Heart right ventricle (tissue), 16 donors: ENCODE results near the gene TVP23B. TPM values are rescaled to one million over a fixed set of nuclear protein-coding genes. Genes with fewer than 3 reads are reported as not detected.
"Not testable (repeated sequence)": the region's sequence is repeated elsewhere in the genome, so short reads cannot be mapped to it uniquely, and the experiment has no call there.

Experiments used
- ATAC-seq, 8 donors: fragments of 200-7000 bp; cut with Tn5 transposase; one replicate each; pipeline ENCODE4 v1.9.1; 2020; ENCODE audit warnings: mild to moderate bottlenecking in 8 of 8, moderate library complexity in 8 of 8, moderate number of reproducible peaks in 1 of 8
- DNase-seq, 2 donors: peaks; one replicate each; pipeline ENCODE4 v3.0.0-alpha.2; 2020
- H3K27ac ChIP-seq, 10 donors: fragments of 200-600 bp; sonication (generic) in 2 of 10; one replicate each; pipeline versions ENCODE4 v1.5.0 to v1.8.0; 2020 to 2022; ENCODE audit warnings: mild to moderate bottlenecking in 3 of 10
- H3K27me3 ChIP-seq, 7 donors: fragments of 200-600 bp; one replicate each; pipeline ENCODE4 v1.8.0; 2021 to 2022; ENCODE audit warnings: mild to moderate bottlenecking in 2 of 7
- H3K36me3 ChIP-seq, 9 donors: fragments of 200-600 bp; sonication (generic) in 1 of 9; one replicate each; pipeline versions ENCODE4 v1.5.0 to v1.8.0; 2020 to 2022; ENCODE audit warnings: mild to moderate bottlenecking in 2 of 9
- H3K4me1 ChIP-seq, 9 donors: fragments of 200-600 bp; sonication (generic) in 1 of 9; one replicate each; pipeline versions ENCODE4 v1.5.0 to v1.8.0; 2020 to 2022; ENCODE audit warnings: mild to moderate bottlenecking in 4 of 9
- H3K4me3 ChIP-seq, 10 donors: fragments of 200-600 bp; sonication (generic) in 2 of 10; one replicate each; pipeline versions ENCODE4 v1.5.0 to v1.8.0; 2020 to 2022; ENCODE audit warnings: mild to moderate bottlenecking in 7 of 10, moderate library complexity in 2 of 10
- H3K9me3 ChIP-seq, 11 donors: fragments of 200-600 bp in 10 of 11; sonication (generic) in 2 of 11; one replicate each; pipeline versions ENCODE4 v1.5.0 to v1.8.0; 2013 to 2022; ENCODE audit warnings: mild to moderate bottlenecking in 2 of 11, control low read depth in 1 of 11, moderate library complexity in 1 of 11
- WGBS, 2 donors: extraction: QIAGEN DNeasy Blood & Tissue Kit; methylation state at CpG; one replicate each; pipeline ENCODE4 v1.1.7; 2013; ENCODE audit warnings: inconsistent platforms in 1 of 2; 5-methylcytosine and 5-hydroxymethylcytosine counted together
- intact Hi-C, 10 donors: fragments of 100-400 bp; cut with DNase I; formaldehyde crosslinking; loops; one replicate each; pipeline versions ENCODE4 v1.11.1 to v1.14.2; 2022
- long read RNA-seq, 3 donors: library from polyadenylated mRNA; unstranded; transcript quantifications; one replicate each; pipeline ENCODE4 v2.0.0, GENCODE V29; 2020 to 2021
- polyA plus RNA-seq, 2 donors: library from polyadenylated mRNA; stranded (reverse); fragments of 200-250 nt; gene quantifications; one replicate each; pipeline ENCODE4 v1.2.3, GENCODE V29; 2013
- total RNA-seq, 10 donors: library from RNA; stranded (reverse); fragmentation: NEBNext Ultra II Directional in 3 of 10; extraction: Animal tissue kit (Norgen Biotek cat#: 25700) in 3 of 10; gene quantifications; one replicate each; pipeline versions ENCODE4 v1.2.1 to v1.2.4, GENCODE V29; 2021 to 2023
- donor health status: Arrhythmogenic right ventricular cardiomyopathy.
- donor health status: ischemic (EF 13 %, LVEDD 7.1; RV severe dilation, severe dysfunction).
- donor health status: healthy with polysubstance abuse.
- donor health status: DM: no; HTN: yes; CAD: no.
- donor health status: DM: no; HTN: no; CAD: no.
- donor health status: ischemic (EF 25% LVEDD 6.9; RV normal size, moderate dysfunction).
- donor health status: ischemic (EF 25% LVEDD 5.7; RV mildly dilated, moderate dysfunction).
- donor health status: healthy.
- donor health status: DM: yes; HTN: yes; CAD: no.
- donor health status: Ischemic cardiomyopathy.
- donor health status: ischemic (EF 35%, LVEDD 5.7; RV mildly dilated, moderate dysfunction).
- donor health status: nonischemic (EF 11% LVEDD 7.7; RV severe dilation, severe dysfunction).
- donor health status: DM: yes; HTN: yes; CAD: no.
- donor health status: PGD.
- donor health status: ischemic (EF 29% LVEDD 5.4; RV normal size, mild dysfunction).
- donor health status: nonischemic (EF 23%, LVEDD 6.1; RV moderate dilation, normal function).

TVP23B gene
- total RNA-seq, result 10 to 100 TPM; 15.5 to 29.8 (median 21.7) TPM
- 10 to 100 TPM; 18.4 to 26.2 TPM for polyA plus RNA-seq
- long read RNA-seq, donor 1, transcript TVP23B-201 (7 exons, 2,064 nt), result major isoform, 27 of 32 reads
- long read RNA-seq, donor 1, partial matches to known transcripts, result 2 of 32 reads
- long read RNA-seq, donor 1, other reads (novel, unspliced or antisense), result 3 of 32 reads
- long read RNA-seq, donor 2, transcript TVP23B-201 (7 exons, 2,064 nt), result major isoform, 26 of 30 reads
- long read RNA-seq, donor 2, partial matches to known transcripts, result 3 of 30 reads
- long read RNA-seq, donor 2, other reads (novel, unspliced or antisense), result 0 of 30 reads
- long read RNA-seq, donor 3, transcript TVP23B-201 (7 exons, 2,064 nt), result major isoform, 85 of 101 reads
- long read RNA-seq, donor 3, partial matches to known transcripts, result 12 of 101 reads
- long read RNA-seq, donor 3, other reads (novel, unspliced or antisense), result 1 of 101 reads

DNA sequence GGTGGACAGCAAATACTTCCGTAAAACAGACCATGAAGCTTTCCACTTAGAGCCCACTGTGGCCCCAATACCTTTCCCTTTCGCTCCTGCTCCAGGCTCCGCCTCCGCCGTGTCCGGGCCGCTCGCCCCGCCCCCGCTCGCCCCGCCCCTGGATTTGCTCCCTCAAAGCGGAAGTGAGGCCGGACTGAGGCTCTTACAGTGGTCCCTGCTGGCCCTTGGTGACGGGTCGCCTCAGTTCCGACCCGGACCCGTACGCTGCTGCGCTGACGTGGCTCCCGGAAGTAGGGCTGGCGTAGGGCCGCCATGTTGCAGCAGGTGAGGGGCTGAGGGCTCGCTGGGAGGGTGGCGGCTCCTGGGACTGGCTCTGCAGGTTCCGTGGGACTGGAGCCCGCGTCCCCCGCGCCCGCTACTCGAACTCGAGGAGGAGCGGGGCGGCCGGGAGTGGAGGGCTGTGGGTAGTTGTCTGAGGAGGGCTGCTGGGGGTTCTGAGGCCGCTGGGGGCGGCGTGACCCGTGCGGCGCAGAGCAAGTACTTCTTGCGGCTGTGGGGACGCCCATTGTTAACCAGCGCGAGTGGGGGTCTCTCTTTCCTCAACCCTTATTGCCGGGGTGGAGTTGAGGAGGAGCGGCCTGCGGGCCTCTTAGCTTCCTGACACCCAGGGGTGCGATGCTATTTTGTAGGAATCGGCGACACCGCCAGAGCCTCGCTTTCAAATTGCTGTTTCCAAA lies at the start of gene TVP23B:
TVP23B (plus strand) TSS at position 193 of the 728 bp plus-strand sequence; CDS start at position 304, 111 bp downstream.
- peak; percentile 96 to 98 for DNase-seq
- peak; percentile 99 to 100 (median 100) for ATAC-seq
- H3K4me1 ChIP-seq, result peaks cover 0 to 10% (median 0%) of the 10 kb centered on the region in 9 donors
- H3K4me3 ChIP-seq, result peak within 1 kb of the TSS; percentile 45 to 78 (median 64)
- H3K9me3 ChIP-seq, H3K27me3 ChIP-seq, H3K36me3 ChIP-seq, intact Hi-C loops: not testable (repeated sequence)
- peak within 1 kb of the TSS in 9 of 10 donors; percentile 62 to 88 (median 81) for H3K27ac ChIP-seq
- 1% methylated on average over 43 to 55 of the region's 56 CpGs for WGBS, 2 donors

DNA sequence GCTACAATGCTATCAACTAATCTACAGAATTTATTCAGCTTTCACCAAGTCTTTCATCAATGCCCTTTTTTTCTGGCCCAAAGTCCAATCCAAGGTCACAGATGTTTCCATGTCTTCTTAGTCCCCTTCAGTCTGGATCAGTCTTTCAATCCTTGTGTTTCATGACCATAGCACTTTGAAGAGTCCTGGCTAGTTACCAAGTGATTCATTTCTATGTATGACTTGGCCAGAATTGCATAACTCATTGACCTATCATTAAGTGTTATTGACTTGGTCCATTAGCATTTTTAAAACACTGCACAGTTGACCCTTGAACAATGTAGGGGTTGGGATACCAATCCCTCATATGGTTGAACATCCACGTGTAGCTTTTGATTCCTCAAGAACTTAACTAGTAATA lies 48.5 kb upstream of the TVP23B start:
- H3K27ac ChIP-seq, H3K4me3 ChIP-seq, H3K4me1 ChIP-seq, DNase-seq, H3K9me3 ChIP-seq, intact Hi-C loops, H3K27me3 ChIP-seq, ATAC-seq, H3K36me3 ChIP-seq: not testable (repeated sequence)
- WGBS, 2 donors, result 89 to 92% methylated on average over 1 of the region's 1 CpG

DNA sequence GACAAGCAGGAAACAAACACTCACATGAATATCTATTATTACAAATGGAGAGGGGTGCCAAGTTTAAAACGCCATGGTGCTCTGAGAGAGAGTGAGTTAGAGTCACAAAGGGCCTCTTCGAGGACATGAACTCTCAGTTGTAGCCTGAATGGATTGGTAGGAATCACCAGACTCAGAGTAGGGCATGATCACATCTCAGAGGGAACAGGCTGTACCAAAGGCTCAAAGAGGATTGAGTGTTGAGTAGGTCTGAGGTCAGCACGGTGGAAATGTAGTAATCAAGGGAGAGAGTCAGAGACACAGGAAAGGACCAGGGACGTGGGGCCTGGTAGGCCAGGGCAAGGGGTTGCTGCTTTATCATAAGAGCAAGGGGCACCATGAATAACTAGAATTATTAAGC lies 47.6 kb upstream of the TVP23B start:
- DNase-seq, H3K9me3 ChIP-seq, H3K27ac ChIP-seq, H3K27me3 ChIP-seq, intact Hi-C loops, H3K36me3 ChIP-seq, H3K4me1 ChIP-seq, H3K4me3 ChIP-seq: not testable (repeated sequence)
- WGBS, 2 donors, result 45 to 63% methylated on average over 2 to 4 of the region's 4 CpGs
- peak in 5 of 8 donors; percentile 45 to 97 (median 87) for ATAC-seq

DNA sequence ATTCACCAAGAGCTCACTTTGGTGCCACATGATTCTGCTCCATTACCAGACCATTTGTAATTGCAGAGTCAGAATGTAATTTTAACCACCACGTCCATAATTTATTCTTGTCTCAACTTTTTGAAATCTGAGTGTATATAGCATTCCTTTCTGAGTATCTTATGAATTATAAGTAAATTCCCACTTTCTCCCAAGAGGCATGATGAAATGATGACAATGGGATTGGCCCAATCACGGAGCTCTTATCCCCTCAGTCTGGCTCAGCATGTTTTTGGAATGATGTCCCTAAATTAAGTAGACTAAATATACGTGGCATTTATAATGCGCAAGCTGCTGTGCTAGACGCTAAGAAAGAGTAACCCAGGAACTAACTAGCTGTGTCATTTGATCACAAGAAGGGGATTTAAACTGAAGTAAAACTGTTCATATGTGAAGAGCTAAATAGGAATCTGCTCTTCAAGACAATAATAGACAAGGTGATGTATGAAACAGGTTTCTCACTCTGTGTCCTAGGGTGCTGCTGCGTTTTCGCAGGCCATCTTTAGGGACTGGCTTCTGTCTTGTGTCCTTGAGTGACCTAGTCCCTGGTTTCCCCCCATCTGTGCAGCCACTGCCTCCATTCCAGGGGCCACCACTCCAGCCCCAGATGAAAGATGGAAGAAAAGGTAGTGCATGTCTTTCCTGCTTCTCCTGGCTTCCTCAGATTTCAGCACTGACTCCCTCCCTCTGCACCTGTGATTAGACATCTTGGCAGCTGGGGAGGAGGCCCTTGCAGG lies 41.2 kb upstream of the TVP23B start:
- DNase-seq, H3K27ac ChIP-seq, intact Hi-C loops, H3K27me3 ChIP-seq, H3K36me3 ChIP-seq, H3K4me1 ChIP-seq, H3K9me3 ChIP-seq, ATAC-seq, H3K4me3 ChIP-seq: not testable (repeated sequence)
- WGBS, 2 donors, result 73 to 77% methylated on average over 7 of the region's 7 CpGs

DNA sequence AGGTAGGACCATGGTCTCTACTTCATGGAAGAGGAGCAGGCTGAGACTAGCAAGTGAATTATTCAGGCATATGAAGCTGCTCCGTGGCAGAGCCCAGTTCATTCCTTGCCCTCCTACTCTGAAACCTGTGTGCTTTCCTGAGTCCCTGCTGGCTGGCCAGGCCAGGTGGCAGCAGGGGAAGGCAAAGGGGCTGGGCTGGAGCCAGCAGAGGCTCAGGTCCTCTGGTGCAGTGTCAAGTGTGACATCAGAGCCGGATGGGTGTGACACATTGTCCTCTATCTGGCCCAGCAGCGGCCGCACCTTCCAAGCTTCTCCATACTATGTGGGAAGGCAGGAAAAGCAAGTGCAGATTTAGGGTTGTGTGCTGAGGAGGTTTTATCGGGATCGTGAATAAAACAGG lies 39.8 kb upstream of the TVP23B start:
- DNase-seq, intact Hi-C loops, H3K27ac ChIP-seq, H3K4me1 ChIP-seq, H3K36me3 ChIP-seq, H3K9me3 ChIP-seq, H3K4me3 ChIP-seq, H3K27me3 ChIP-seq: not testable (repeated sequence)
- WGBS, 2 donors, result 72 to 84% methylated on average over 3 of the region's 6 CpGs
- ATAC-seq, result peak in 3 of 8 donors; percentile 14 to 53 (median 35)

DNA sequence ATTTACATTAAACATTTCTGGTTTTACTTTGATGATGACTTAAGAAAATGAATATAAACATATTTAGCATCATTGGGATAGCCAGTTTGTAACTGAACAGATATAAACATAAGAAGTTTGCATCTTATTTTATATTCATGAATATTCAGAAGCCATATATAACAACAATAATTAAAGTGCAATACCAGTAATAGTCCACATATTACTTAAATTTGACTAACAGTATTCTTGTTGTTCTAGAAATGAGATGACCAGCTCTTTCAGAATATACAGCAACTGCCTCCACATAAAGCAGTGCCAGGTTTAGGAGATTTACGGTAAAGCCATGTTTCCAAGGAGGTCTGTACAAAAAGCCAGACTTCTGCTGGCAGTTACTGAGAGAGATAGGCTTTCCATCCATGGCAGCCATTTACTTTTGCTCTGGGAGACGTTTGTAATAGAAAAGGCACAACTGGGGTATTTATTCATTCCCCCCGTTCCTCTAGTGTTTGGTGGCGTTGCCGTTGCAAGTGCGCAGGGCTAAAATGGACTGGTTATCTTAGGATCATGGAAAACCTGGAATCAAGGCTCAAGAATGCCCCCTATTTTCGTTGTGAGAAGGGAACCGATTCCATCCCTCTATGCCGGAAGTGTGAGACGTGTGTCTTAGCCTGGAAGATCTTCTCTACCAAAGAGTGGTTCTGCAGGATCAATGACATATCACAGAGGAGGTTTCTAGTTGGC lies 37.1 kb upstream of the TVP23B start, which contains the start of gene FBXW10:
FBXW10 (plus strand) TSS at position 356 of the 723 bp plus-strand sequence; CDS start at position 547, 191 bp downstream.
- H3K27ac ChIP-seq, DNase-seq, H3K9me3 ChIP-seq, H3K4me1 ChIP-seq, intact Hi-C loops, H3K27me3 ChIP-seq, H3K36me3 ChIP-seq: not testable (repeated sequence)
- peak in 4 of 8 donors; percentile 48 to 69 (median 64) for ATAC-seq
- H3K4me3 ChIP-seq, result peak within 1 kb of the TSS in 1 of 10 donors; percentile 28
- 25 to 30% methylated on average over 9 of the region's 10 CpGs for WGBS, 2 donors

DNA sequence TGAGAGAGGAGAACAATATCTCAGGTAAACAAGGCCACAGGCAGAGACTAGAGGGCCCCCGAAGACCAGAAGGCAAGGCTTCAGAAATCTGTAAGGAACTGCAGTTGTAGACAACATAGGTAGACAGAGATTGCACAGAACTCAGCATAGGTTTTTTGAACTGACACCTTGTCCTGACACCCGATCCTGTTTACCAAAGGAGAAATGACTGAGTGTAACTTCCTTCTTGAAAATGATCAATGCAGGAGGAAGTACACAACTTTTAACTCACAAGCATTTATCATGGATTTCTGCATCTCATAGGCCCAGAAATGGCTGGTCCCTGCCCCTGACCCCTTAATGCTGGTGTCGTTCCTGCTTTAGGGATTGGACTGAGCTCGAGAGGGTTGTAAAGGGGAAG lies 36.3 kb upstream of the TVP23B start:
- H3K27ac ChIP-seq, DNase-seq, H3K27me3 ChIP-seq, intact Hi-C loops, H3K4me3 ChIP-seq, ATAC-seq, H3K36me3 ChIP-seq, H3K9me3 ChIP-seq, H3K4me1 ChIP-seq: not testable (repeated sequence)
- 65 to 74% methylated on average over 3 to 4 of the region's 4 CpGs for WGBS, 2 donors

DNA sequence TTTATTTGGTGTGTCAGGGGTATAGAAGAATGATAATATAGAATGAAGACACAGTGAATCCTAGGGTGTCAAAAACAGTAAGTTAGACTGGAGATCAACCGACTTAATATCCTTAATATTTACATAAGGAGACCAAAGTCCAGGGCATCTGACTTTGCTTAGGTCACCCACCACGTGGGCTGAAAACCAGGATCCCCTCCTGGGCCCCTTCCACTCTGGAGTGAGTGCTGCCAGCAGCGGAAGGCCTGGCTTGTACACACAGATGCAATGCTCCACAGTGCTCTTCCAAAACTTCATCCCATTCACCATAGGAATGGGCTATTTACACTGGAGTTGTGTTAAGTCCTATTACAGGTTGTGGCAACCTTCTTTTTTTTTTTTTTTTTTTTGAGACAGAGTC lies 34.4 kb upstream of the TVP23B start:
- H3K4me3 ChIP-seq, intact Hi-C loops, H3K9me3 ChIP-seq, H3K27ac ChIP-seq, H3K4me1 ChIP-seq, H3K27me3 ChIP-seq, H3K36me3 ChIP-seq, DNase-seq, ATAC-seq: not testable (repeated sequence)
- 69 to 75% methylated on average over 3 of the region's 3 CpGs for WGBS, 2 donors

DNA sequence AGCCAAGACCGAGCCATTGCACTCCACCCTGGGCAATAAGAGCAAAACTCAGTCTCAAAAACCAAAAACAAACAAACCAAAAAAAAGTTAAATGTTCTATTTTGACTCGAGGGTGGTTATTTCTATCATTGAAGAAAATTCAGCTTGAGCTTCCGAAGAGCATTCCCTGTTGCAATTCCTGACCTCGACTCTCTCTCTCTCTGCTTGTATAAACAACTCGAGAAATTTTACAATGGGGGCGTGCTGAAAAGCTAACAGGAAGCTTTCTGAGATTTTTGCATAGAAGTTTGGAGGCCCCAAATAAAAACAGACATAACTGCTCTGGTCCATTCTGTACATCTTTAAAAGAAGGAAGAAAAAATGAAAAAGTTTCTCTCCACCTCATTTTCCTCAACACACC lies 33.5 kb upstream of the TVP23B start:
- ATAC-seq, H3K36me3 ChIP-seq, H3K4me1 ChIP-seq, H3K27ac ChIP-seq, H3K27me3 ChIP-seq, H3K4me3 ChIP-seq, H3K9me3 ChIP-seq, DNase-seq, intact Hi-C loops: not testable (repeated sequence)
- 54 to 68% methylated on average over 6 of the region's 6 CpGs for WGBS, 2 donors

DNA sequence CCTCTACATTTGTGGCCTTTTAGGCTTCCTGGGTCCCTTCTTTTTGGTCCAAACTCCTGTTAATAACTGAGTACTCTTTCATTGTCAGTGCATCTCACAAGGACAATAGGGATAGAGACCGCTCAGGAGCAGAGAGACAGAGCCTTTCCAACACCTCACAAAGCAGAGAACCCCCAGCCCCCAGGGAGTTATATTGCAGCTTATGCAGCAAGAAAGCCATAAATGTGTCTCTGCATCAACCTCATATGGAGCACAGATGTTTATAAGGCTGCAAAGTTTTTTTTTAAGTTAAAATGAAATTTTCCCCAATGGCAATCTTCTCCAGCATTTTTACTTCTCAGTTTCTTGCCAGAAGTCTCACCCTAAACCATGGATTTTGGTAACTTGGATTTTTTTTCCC lies 30.7 kb upstream of the TVP23B start:
- H3K4me1 ChIP-seq, H3K27ac ChIP-seq, intact Hi-C loops, DNase-seq, H3K27me3 ChIP-seq, H3K9me3 ChIP-seq, H3K36me3 ChIP-seq, ATAC-seq, H3K4me3 ChIP-seq: not testable (repeated sequence)
- WGBS, 2 donors, result 79 to 94% methylated on average over 1 of the region's 1 CpG
